Spleen (tissue), 11 donors: ENCODE results near the gene ATP5IF1. TPM values are rescaled to one million over a fixed set of nuclear protein-coding genes. Genes with fewer than 3 reads are reported as not detected.

Experiments
- DNase-seq: peaks from one replicate; pipeline ENCODE4 v3.0.0-alpha.2; 2020
- H3K27ac ChIP-seq, 8 donors: fragments of 200-600 bp; sonication (generic) in 7 of 8; 1 replicate in 4 of 8; 2 replicates in 4 of 8; pipeline versions ENCODE4 v1.5.0 to v1.8.0; 2016 to 2021; ENCODE audit warnings: inconsistent platforms in 4 of 8, mild to moderate bottlenecking in 4 of 8, moderate library complexity in 1 of 8
- H3K27me3 ChIP-seq, 7 donors: fragments of 200-600 bp; sonication (generic) in 6 of 7; replicated peaks in 1 of 7; 1 replicate in 4 of 7; 2 replicates in 3 of 7; pipeline versions ENCODE4 v1.5.0 to v1.8.0; 2016 to 2021; ENCODE audit warnings: inconsistent platforms in 3 of 7, mild to moderate bottlenecking in 1 of 7
- H3K36me3 ChIP-seq, 6 donors: fragments of 200-600 bp; sonication (generic) in 5 of 6; 1 replicate in 4 of 6; 2 replicates in 2 of 6; pipeline versions ENCODE4 v1.5.0 to v1.8.0; 2016 to 2021; ENCODE audit warnings: inconsistent platforms in 2 of 6
- H3K4me1 ChIP-seq, 6 donors: fragments of 200-600 bp; sonication (generic) in 5 of 6; 1 replicate in 3 of 6; 2 replicates in 3 of 6; pipeline versions ENCODE4 v1.5.0 to v1.8.0; 2016 to 2021; ENCODE audit warnings: inconsistent platforms in 3 of 6
- H3K4me3 ChIP-seq, 8 donors: fragments of 200-600 bp; sonication (generic) in 7 of 8; 1 replicate in 4 of 8; 2 replicates in 4 of 8; pipeline versions ENCODE4 v1.5.0 to v1.8.0; 2016 to 2021; ENCODE audit warnings: inconsistent platforms in 4 of 8, mild to moderate bottlenecking in 4 of 8, moderate library complexity in 2 of 8
- H3K9me3 ChIP-seq, 8 donors: fragments of 200-600 bp; sonication (generic) in 7 of 8; 1 replicate in 4 of 8; 2 replicates in 4 of 8; pipeline versions ENCODE4 v1.5.0 to v1.8.0; 2016 to 2021; ENCODE audit warnings: inconsistent platforms in 4 of 8
- POLR2A ChIP-seq, 3 donors: fragments of 450-650 bp; IDR thresholded peaks; one replicate each; pipeline ENCODE4 v1.5.1; 2017; ENCODE audit warnings: antibody characterized with exemption in 3 of 3, mild to moderate bottlenecking in 1 of 3
- POLR2AphosphoS5 ChIP-seq, 3 donors: sonication (generic); formaldehyde crosslinking; IDR thresholded peaks; one replicate each; pipeline ENCODE4 v1.5.1; 2017; ENCODE audit warnings: antibody characterized with exemption in 3 of 3
- WGBS, 5 donors: extraction: QIAGEN DNeasy Blood & Tissue Kit in 3 of 5; methylation state at CpG; one replicate each; pipeline versions ENCODE4 v1.1.5 to v1.1.7; 2013 to 2018; 5-methylcytosine and 5-hydroxymethylcytosine counted together
- intact Hi-C: fragments of 100-400 bp; cut with DNase I; formaldehyde crosslinking; loops from one replicate; pipeline ENCODE4 v1.15.0; 2023; ENCODE audit warnings: low total_unique reads
- polyA plus RNA-seq, 3 donors: library from polyadenylated mRNA; stranded (reverse); fragments of 200-250 nt; gene quantifications; one replicate each; pipeline ENCODE4 v1.2.1, GENCODE V29; 2013
- total RNA-seq, 7 donors: library from RNA; depleted of rRNA in 3 of 7; stranded (reverse); fragments of >200 nt in 3 of 7; fragmentation: NEBNext Ultra II Directional in 4 of 7; extraction: Animal tissue kit (Norgen Biotek cat#: 25700) in 4 of 7; gene quantifications; one replicate each; pipeline versions ENCODE4 v1.1.0 to v1.2.1, GENCODE V29; 2016 to 2021
- TF ChIP-seq, protein P1 (sequence below), 11 experiments: fragments of 200-600 bp in 7 of 11; fragments of 450-650 bp in 4 of 11; sonication (generic) in 4 of 11; IDR thresholded peaks in 8 of 11; conservative IDR thresholded peaks in 3 of 11; 1 replicate in 7 of 11; 2 replicates in 4 of 11; pipeline versions ENCODE4 v1.4.0 to v1.8.0; 2016 to 2021; ENCODE audit warnings: antibody characterized with exemption in 11 of 11, inconsistent platforms in 4 of 11, mild to moderate bottlenecking in 1 of 11
- donor health status: healthy with polysubstance abuse.
- donor health status: DM: no; HTN: no; CAD: no; lungs with moderate emphysema.
- donor health status: DM: no; HTN: no; CAD: no.
- donor health status: Bipolar disorder and iron deficiency.
- donor health status: healthy.
- donor health status: DM: no; HTN: no; CAD: no.
- donor health status: DM: yes; HTN: yes; CAD: no.

Gene ATP5IF1
- total and polyA plus RNA-seq, 10 donors: 75.4 to 411 (median 202) TPM

DNA sequence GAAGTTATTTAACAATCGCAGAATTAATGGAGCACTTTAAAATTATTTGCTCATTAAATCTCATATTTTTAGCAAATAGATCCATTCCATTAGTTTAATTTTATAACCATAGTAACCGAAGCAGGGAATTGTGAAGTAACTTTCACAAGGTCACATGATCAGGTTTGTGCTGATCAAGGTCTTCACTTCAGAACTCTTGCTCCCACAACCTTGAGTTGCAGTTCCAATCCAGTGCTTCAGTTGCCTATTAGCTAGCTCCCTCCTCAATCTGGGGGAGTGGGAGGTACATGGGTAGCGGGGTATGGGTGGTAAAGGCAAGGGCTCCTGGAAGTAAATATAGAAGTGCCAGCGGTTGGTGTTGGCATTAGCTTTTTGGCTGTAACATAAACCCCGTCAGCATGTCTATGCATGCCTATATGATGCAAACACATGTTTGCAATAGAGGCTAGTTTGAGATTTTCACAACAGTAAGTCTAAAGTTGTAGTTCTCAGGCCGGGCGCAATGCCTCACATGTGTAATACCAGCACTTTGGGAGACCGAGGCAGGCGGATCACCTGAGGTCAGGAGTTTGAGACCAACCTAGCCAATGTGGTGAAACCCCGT is 5.8 kb downstream of the ATP5IF1 start:
- intact Hi-C loops: no loop called here

DNA sequence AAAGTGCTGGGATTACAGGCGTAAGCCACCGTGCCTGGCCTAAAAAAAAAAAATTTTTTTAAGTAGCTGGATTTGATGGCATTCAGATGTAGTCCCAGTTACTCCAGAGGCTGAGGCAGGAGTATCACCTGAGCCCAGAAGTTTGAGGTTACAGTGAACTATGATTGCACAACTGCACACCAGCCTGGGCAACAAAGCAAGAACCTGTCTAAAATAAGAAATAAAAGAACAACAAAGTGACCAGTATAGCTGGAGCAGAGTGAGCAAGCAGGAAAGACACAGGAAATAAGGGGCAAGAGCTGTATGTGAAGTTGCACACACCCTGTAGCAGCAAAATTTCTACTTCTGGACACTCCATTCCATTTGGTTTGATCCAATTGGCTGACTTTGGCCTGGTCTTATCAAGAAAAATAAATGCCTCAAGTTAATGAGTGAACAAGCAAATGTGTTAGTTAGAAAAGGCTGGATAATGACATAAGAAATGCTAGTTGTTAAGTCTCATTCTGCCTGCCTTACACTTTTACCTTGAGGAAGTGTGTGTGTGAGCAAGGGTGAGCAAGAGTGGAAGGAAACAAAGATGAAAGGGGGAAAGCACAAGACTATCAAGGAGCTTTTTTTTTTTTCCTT is 7.9 kb downstream of the ATP5IF1 start:
- H3K27ac ChIP-seq: peak overlapping the region in 7 of 8 donors; percentile 65 to 97 (median 94)
- H3K4me3 ChIP-seq: no peak overlapping the region
- H3K27me3 ChIP-seq: no peaks in the 10 kb centered on the region
- WGBS, 5 donors: 62 to 82% (median 73%) methylated on average over 2 of the region's 2 CpGs
- H3K36me3 ChIP-seq: peaks cover 0 to 23% (median 2%) of the 10 kb centered on the region in 6 donors
- H3K4me1 ChIP-seq: peaks cover 45 to 86% (median 59%) of the 10 kb centered on the region in 6 donors
- TF ChIP-seq POLR2AphosphoS5 (IDR thresholded peaks at IDR 0.05): no peak
- TF ChIP-seq, protein P1, sequence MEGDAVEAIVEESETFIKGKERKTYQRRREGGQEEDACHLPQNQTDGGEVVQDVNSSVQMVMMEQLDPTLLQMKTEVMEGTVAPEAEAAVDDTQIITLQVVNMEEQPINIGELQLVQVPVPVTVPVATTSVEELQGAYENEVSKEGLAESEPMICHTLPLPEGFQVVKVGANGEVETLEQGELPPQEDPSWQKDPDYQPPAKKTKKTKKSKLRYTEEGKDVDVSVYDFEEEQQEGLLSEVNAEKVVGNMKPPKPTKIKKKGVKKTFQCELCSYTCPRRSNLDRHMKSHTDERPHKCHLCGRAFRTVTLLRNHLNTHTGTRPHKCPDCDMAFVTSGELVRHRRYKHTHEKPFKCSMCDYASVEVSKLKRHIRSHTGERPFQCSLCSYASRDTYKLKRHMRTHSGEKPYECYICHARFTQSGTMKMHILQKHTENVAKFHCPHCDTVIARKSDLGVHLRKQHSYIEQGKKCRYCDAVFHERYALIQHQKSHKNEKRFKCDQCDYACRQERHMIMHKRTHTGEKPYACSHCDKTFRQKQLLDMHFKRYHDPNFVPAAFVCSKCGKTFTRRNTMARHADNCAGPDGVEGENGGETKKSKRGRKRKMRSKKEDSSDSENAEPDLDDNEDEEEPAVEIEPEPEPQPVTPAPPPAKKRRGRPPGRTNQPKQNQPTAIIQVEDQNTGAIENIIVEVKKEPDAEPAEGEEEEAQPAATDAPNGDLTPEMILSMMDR (IDR thresholded peaks at IDR 0.05 in 8 of 11, conservative IDR thresholded peaks at IDR 0.05 in 3 of 11): no peak
- no peak for TF ChIP-seq POLR2A (IDR thresholded peaks at IDR 0.05)
- DNase-seq: no peak
- H3K9me3 ChIP-seq: no peaks in the 10 kb centered on the region
- intact Hi-C loops: no loop called here

More for the DNA sequence above, 5.8 kb downstream of the ATP5IF1 start:
- H3K4me3 ChIP-seq: no peak overlapping the region
- H3K9me3 ChIP-seq: no peaks in the 10 kb centered on the region
- TF ChIP-seq POLR2A (IDR thresholded peaks at IDR 0.05) (no peak), POLR2AphosphoS5 (IDR thresholded peaks at IDR 0.05) (no peak)
- TF ChIP-seq, protein P1 (IDR thresholded peaks at IDR 0.05 in 8 of 11, conservative IDR thresholded peaks at IDR 0.05 in 3 of 11): no peak
- peaks cover 38 to 89% (median 55%) of the 10 kb centered on the region in 6 donors for H3K4me1 ChIP-seq
- no peak for DNase-seq
- 84 to 93% (median 88%) methylated on average over 10 of the region's 10 CpGs for WGBS, 5 donors
- peaks cover 0 to 34% (median 4%) of the 10 kb centered on the region in 6 donors for H3K36me3 ChIP-seq
- H3K27ac ChIP-seq: no peak overlapping the region
- no peaks in the 10 kb centered on the region for H3K27me3 ChIP-seq

DNA sequence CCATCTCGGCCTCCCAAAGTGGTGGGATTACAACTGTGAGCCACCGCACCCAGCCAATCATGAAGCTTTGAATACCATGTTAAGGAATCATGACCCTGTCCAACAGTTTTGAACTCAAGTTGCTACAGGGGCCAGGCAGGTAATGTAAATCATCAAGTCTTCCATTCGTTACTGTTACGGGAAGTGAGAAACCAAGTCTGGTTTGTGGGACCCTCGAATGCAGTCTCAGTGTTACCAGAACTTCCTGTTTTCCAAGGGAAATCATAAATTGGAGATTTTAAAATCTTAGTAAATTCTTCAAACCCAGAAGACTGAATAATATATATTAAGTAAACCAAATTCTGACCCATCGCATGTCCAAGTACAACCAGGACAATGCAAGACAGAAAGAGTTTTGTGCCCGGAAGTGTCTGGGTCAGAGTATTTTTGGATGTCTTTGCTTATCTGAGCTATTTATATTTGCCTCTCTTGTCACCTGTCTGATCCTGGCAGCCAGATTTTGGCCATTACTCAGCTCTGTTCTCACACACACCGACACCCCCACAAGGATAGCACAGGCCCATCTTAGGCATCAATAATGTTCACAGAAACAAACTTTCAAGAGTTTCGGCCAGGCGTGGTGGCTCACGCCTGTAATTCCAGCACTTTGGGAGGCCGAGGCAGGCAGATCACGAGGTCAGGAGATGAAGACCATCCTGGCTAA is 8.8 kb downstream of the ATP5IF1 start:
- intact Hi-C loops: no loop called here
- peaks cover 0 to 17% (median 2%) of the 10 kb centered on the region in 6 donors for H3K36me3 ChIP-seq
- H3K4me1 ChIP-seq: peaks cover 54 to 92% (median 68%) of the 10 kb centered on the region in 6 donors
- no peak for DNase-seq
- 61 to 70% (median 66%) methylated on average over 13 of the region's 13 CpGs for WGBS, 5 donors
- H3K9me3 ChIP-seq: no peaks in the 10 kb centered on the region
- no peak for TF ChIP-seq POLR2AphosphoS5 (IDR thresholded peaks at IDR 0.05)
- TF ChIP-seq POLR2A (IDR thresholded peaks at IDR 0.05): no peak
- TF ChIP-seq, protein P1 (IDR thresholded peaks at IDR 0.05 in 8 of 11, conservative IDR thresholded peaks at IDR 0.05 in 3 of 11): no peak
- no peaks in the 10 kb centered on the region for H3K27me3 ChIP-seq
- peak overlapping the region in 1 of 8 donors; percentile 73 for H3K4me3 ChIP-seq
- H3K27ac ChIP-seq: peak overlapping the region; percentile 65 to 97 (median 92)

DNA sequence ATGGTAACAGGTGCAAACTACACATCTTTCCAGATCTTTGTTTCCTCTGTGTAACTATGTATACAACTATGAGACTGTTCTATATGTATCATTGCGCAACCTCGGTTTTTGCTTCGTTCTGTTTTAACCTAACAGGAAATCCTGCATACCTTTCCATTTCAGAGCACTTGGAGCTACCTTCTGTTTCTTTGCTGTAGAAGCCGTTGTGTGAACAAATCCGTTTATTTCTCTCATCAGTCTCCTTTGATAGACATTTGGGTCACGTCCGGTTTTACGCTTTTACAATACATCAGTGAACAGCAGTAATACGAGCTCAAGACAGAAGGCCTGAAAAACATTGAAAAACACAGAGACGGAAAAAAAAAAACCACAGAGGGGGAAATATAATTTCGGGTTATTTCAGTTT is 10.5 kb downstream of the ATP5IF1 start:
- Histone ChIP-seq H3K4me1 (peaks cover 54 to 92% (median 72%) of the 10 kb centered on the region in 6 donors), H3K36me3 (peaks cover 0 to 4% (median 0%) of the 10 kb centered on the region in 6 donors), H3K27ac (peak overlapping the region; percentile 84 to 97 (median 92)), H3K4me3 (peak overlapping the region; percentile 34 to 73 (median 60)), H3K9me3 (no peaks in the 10 kb centered on the region), H3K27me3 (no peaks in the 10 kb centered on the region)
- TF ChIP-seq, protein P1 (IDR thresholded peaks at IDR 0.05 in 8 of 11, conservative IDR thresholded peaks at IDR 0.05 in 3 of 11): no peak
- TF ChIP-seq POLR2A (IDR thresholded peaks at IDR 0.05): peak in 1 of 3 donors; percentile 28
- no peak for DNase-seq
- intact Hi-C loops: no loop called here
- 1 to 17% (median 8%) methylated on average over 11 of the region's 11 CpGs for WGBS, 5 donors
